Prostate gland (tissue), 2 donors: Measurements from ENCODE around the gene CHDH. TPM values are rescaled to one million over a fixed set of nuclear protein-coding genes. Genes with fewer than 3 reads are reported as not detected.

Source experiments
- DNase-seq: peaks from one replicate; pipeline ENCODE4 v3.0.0-alpha.2; 2019; ENCODE audit warnings: low spot score
- H3K27ac ChIP-seq, 2 donors: fragments of 200-600 bp; sonication (generic); 2 replicates each; pipeline ENCODE4 v1.5.1; 2017 to 2019
- H3K27me3 ChIP-seq: fragments of 200-600 bp; sonication (generic); replicated peaks from 2 replicates; pipeline ENCODE4 v1.5.1; 2019; ENCODE audit not compliant: insufficient read depth
- H3K36me3 ChIP-seq, 2 donors: fragments of 200-600 bp; sonication (generic); 1 replicate in 1 of 2; 2 replicates in 1 of 2; pipeline versions ENCODE4 v1.5.1 to v1.8.1; 2017 to 2019
- H3K4me1 ChIP-seq: fragments of 200-600 bp; sonication (generic); replicated peaks from 2 replicates; pipeline ENCODE4 v1.5.1; 2019
- H3K4me3 ChIP-seq, 2 donors: fragments of 200-600 bp; sonication (generic); 2 replicates each; pipeline ENCODE4 v1.5.1; 2017 to 2019
- H3K9me3 ChIP-seq: fragments of 200-600 bp; sonication (generic); 2 replicates; pipeline ENCODE4 v1.5.1; 2017
- CTCF ChIP-seq, 4 experiments: fragments of 200-600 bp in 2 of 4; fragments of 450-650 bp in 2 of 4; sonication (generic) in 2 of 4; IDR thresholded peaks; 1 replicate in 3 of 4; 2 replicates in 1 of 4; pipeline ENCODE4 v1.5.1; 2016 to 2019; ENCODE audit warnings: antibody characterized with exemption in 4 of 4, mild to moderate bottlenecking in 2 of 4, moderate library complexity in 2 of 4
- POLR2A ChIP-seq: fragments of 450-650 bp; IDR thresholded peaks from one replicate; pipeline ENCODE4 v1.6.1; 2016; ENCODE audit warnings: antibody characterized with exemption, mild to moderate bottlenecking
- POLR2AphosphoS5 ChIP-seq: sonication (generic); formaldehyde crosslinking; IDR thresholded peaks from one replicate; pipeline ENCODE4 v1.6.1; 2017; ENCODE audit warnings: antibody characterized with exemption
- WGBS: methylation state at CpG from one replicate; pipeline ENCODE4 v1.1.5; 2018; 5-methylcytosine and 5-hydroxymethylcytosine counted together
- intact Hi-C: fragments of 100-400 bp; cut with DNase I; formaldehyde crosslinking; loops from one replicate; pipeline ENCODE4 v1.14.2; 2022
- total RNA-seq, 2 donors: library from RNA; depleted of rRNA; stranded (reverse); fragments of >200 nt; gene quantifications; one replicate each; pipeline ENCODE4 v1.1.0, GENCODE V29; 2016

CHDH gene
- total RNA-seq, 2 donors from 2014 or later = 40.2 to 43.9 TPM

- no peak for TF ChIP-seq POLR2AphosphoS5
- no peak for TF ChIP-seq CTCF (IDR thresholded peaks at IDR 0.05)
- Histone ChIP-seq H3K4me1 (no peaks in the 10 kb centered on the region), H3K4me3 (no peak overlapping the region), H3K9me3 (no peaks in the 10 kb centered on the region), H3K36me3 (peaks cover 0 to 10% of the 10 kb centered on the region in 2 donors), H3K27ac (no peak overlapping the region), H3K27me3 (no peaks in the 10 kb centered on the region)
- no peak for DNase-seq
- 84% methylated on average over 14 of the region's 14 CpGs for WGBS
- intact Hi-C loops = no loop called here
Measured at GRCh38 chr3:53818221-53819162, 27.7 kb downstream of the CHDH start.

GRCh38 chr3:53817809-53818208, 28.4 kb downstream of the CHDH start:
- 94% methylated on average over 16 of the region's 17 CpGs for WGBS
- H3K9me3 ChIP-seq = no peaks in the 10 kb centered on the region
- DNase-seq = no peak

GRCh38 chr3:53817211-53817610, 29.0 kb downstream of the CHDH start:
- TF ChIP-seq POLR2AphosphoS5 = no peak
- no peak for TF ChIP-seq POLR2A
- no peak for TF ChIP-seq CTCF (IDR thresholded peaks at IDR 0.05)
- H3K4me3 ChIP-seq = no peak overlapping the region
- 85% methylated on average over 6 of the region's 6 CpGs for WGBS
- intact Hi-C loops = no loop called here
- H3K4me1 ChIP-seq = no peaks in the 10 kb centered on the region
- H3K27ac ChIP-seq = no peak overlapping the region
- H3K27me3 ChIP-seq = no peaks in the 10 kb centered on the region
- DNase-seq = no peak
- H3K9me3 ChIP-seq = no peaks in the 10 kb centered on the region
- H3K36me3 ChIP-seq = peaks cover 0 to 10% of the 10 kb centered on the region in 2 donors

More at GRCh38 chr3:53817809-53818208, 28.4 kb downstream of the CHDH start:
- Histone ChIP-seq H3K27me3 (no peaks in the 10 kb centered on the region), H3K4me1 (no peaks in the 10 kb centered on the region), H3K36me3 (peaks cover 0 to 10% of the 10 kb centered on the region in 2 donors), H3K4me3 (no peak overlapping the region), H3K27ac (no peak overlapping the region)
- TF ChIP-seq CTCF (IDR thresholded peaks at IDR 0.05) (no peak), POLR2A (no peak), POLR2AphosphoS5 (no peak)
- intact Hi-C loops = no loop called here

- intact Hi-C loops = no loop called here
- WGBS = 74% methylated on average over 4 of the region's 4 CpGs
- H3K36me3 ChIP-seq = peaks cover 0 to 10% of the 10 kb centered on the region in 2 donors
- H3K27me3 ChIP-seq = no peaks in the 10 kb centered on the region
- H3K27ac ChIP-seq = no peak overlapping the region
- TF ChIP-seq CTCF (IDR thresholded peaks at IDR 0.05) = no peak
- no peak for TF ChIP-seq POLR2AphosphoS5
- no peak for TF ChIP-seq POLR2A
- H3K4me3 ChIP-seq = no peak overlapping the region
- H3K9me3 ChIP-seq = no peaks in the 10 kb centered on the region
- no peaks in the 10 kb centered on the region for H3K4me1 ChIP-seq
- DNase-seq = no peak
Measured at GRCh38 chr3:53816425-53816824, 29.8 kb downstream of the CHDH start.

- no peaks in the 10 kb centered on the region for H3K27me3 ChIP-seq
- no peak for TF ChIP-seq POLR2A
- TF ChIP-seq POLR2AphosphoS5 = no peak
- TF ChIP-seq CTCF (IDR thresholded peaks at IDR 0.05) = no peak
- no peak for DNase-seq
- intact Hi-C loops = no loop called here
- no peak overlapping the region for H3K4me3 ChIP-seq
- no peaks in the 10 kb centered on the region for H3K4me1 ChIP-seq
- H3K9me3 ChIP-seq = no peaks in the 10 kb centered on the region
- H3K36me3 ChIP-seq = peaks cover 0 to 10% of the 10 kb centered on the region in 2 donors
- H3K27ac ChIP-seq = no peak overlapping the region
- 94% methylated on average over 7 of the region's 7 CpGs for WGBS
Measured at GRCh38 chr3:53815651-53816050, 30.6 kb downstream of the CHDH start.
